Fibroblast of villous mesenchyme (primary cell): ENCODE results near the gene BTNL9. TPM values are rescaled to one million over a fixed set of nuclear protein-coding genes. Genes with fewer than 3 reads are reported as not detected.
"Not testable (repeated sequence)": the region's sequence is repeated elsewhere in the genome, so short reads cannot be mapped to it uniquely, and the experiment has no call there.

Experiments
- DNase-seq: peaks from one replicate; pipeline ENCODE4 v3.0.0-alpha.2; 2010; ENCODE audit warnings: low read depth
- H3K4me3 ChIP-seq: 2 replicates; pipeline ENCODE4 v1.5.1; 2011; ENCODE audit warnings: low read depth, mild to moderate bottlenecking, low read length
- CTCF ChIP-seq: IDR thresholded peaks from 2 replicates; pipeline ENCODE4 v1.5.1; 2012; ENCODE audit warnings: low read depth, mild to moderate bottlenecking, low read length; ENCODE audit not compliant: insufficient read depth
- total RNA-seq: library from RNA; depleted of rRNA; stranded (reverse); fragments of >200 nt; gene quantifications from 2 replicates; pipeline ENCODE4 v1.2.3, GENCODE V29; 2012

Gene BTNL9
- not detected in 2 replicates for total RNA-seq

GRCh38 chr5:181039931-181040630 lies at the start of gene BTNL9:
BTNL9 (plus strand) TSS chr5:181040266; CDS start chr5:181045490, 5,224 bp downstream.
- TF ChIP-seq CTCF: no peak
- no peak for DNase-seq
- no peak within 1 kb of the TSS for H3K4me3 ChIP-seq

DNA sequence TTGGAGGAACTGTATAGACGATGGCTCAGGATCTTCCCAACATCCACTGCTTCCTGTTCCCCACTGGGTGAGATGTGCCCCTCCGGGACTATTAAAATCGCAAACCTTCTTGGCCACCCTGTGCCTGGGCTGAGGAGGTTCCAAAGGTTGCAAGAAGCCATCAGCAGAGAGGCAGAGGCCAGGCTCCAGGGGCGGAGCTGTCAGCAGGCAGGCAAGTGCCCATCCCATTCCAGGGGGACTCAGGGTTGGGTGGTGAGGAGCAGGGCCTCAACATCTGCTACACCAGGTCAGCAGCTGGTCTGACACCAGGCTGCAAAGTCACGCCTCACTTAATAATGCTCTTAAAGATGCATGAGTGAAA lies 49.2 kb upstream of the BTNL9 start:
- DNase-seq: no peak
- no peak overlapping the region for H3K4me3 ChIP-seq
- TF ChIP-seq CTCF: no peak

GRCh38 chr5:181001947-181002346 lies 38.1 kb upstream of the BTNL9 start:
- no peak overlapping the region for H3K4me3 ChIP-seq
- DNase-seq: no peak
- no peak for TF ChIP-seq CTCF

DNA sequence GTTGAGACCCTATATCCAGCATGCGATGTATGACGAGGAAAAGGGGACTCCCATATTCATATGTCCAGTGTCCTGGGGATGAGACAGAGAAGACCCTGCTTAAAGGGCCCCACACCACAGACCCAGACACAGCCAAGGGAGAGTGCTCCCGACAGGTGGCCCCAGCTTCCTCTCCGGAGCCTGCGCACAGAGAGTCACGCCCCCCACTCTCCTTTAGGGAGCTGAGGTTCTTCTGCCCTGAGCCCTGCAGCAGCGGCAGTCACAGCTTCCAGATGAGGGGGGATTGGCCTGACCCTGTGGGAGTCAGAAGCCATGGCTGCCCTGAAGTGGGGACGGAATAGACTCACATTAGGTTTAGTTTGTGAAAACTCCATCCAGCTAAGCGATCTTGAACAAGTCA lies 34.3 kb upstream of the BTNL9 start:
- TF ChIP-seq CTCF: no peak
- no peak for DNase-seq
- H3K4me3 ChIP-seq: no peak overlapping the region

DNA sequence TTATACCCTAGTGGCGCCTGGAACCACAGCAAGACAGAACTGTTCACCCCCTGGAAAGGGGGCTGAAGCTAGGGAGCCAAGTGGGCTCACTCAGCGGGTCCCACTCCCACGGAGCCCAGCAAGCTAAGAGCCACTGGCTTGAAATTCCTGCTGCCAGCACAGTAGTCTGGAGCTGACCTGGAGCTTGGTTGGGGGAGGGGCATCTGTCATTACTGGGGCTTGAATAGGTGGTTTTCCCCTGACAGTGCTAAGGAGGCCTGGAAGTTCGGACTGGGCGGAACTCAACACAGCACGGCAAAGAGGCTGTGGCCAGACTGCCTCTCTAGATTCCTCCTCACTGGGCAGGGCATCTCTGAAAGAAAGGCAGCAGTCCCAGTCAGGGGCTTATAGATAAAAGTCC lies 31.9 kb upstream of the BTNL9 start:
- DNase-seq: no peak
- H3K4me3 ChIP-seq: no peak overlapping the region
- TF ChIP-seq CTCF: no peak

- H3K4me3 ChIP-seq, DNase-seq: not testable (repeated sequence)
These were observed 30.0 kb upstream of the BTNL9 start for GRCh38 chr5:181010018-181010417.

GRCh38 chr5:181014654-181015053 lies 25.4 kb upstream of the BTNL9 start:
- not testable (repeated sequence) for H3K4me3 ChIP-seq, DNase-seq

GRCh38 chr5:181017448-181017847 lies 22.6 kb upstream of the BTNL9 start:
- not testable (repeated sequence) for H3K4me3 ChIP-seq, DNase-seq
